ENCODE results near the gene SLC66A2. TPM values are rescaled to one million over a fixed set of nuclear protein-coding genes. Genes with fewer than 3 reads are reported as not detected.

The SLC66A2 gene
- total RNA-seq, 1 experiment from 2014 or later, result 13.0 TPM

DNA sequence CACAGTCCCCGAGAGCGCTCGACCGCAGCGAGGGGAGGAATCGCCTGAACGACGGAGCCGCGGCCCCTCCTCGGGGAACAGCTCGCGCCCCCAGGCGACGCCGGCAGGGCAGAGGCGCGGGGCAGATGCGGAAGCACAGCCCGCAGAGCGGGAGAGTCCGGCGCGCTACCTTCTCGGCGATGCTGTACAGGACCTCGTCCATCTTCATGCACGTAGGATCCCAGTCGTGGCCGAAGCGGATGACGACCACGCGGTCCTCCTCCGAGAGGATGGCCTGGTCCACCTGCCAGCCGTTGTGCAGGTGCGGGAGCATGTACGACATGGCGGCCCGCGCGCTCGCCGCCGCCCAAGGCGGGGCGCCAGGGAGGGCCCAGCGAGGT lies 36.6 kb upstream of the SLC66A2 start:
- H3K4me1 Mint-ChIP-seq, result peaks cover 24 to 26% of the 10 kb centered on the region in 2 experiments
- Histone ChIP-seq H4K5ac (ENCODE audit: insufficient read length, low read depth, low read length) (no peak overlapping the region), H3K4ac (ENCODE audit: low read depth, low read length) (no peak overlapping the region), H2BK15ac (ENCODE audit: low read depth, low read length) (no peak overlapping the region), H3K79me1 (ENCODE audit: insufficient read depth, low read depth, low read length, poor library complexity, severe bottlenecking) (peaks cover 3% of the 10 kb centered on the region), H4K91ac (ENCODE audit: insufficient read length, low read depth, low read length) (no peak overlapping the region), H2BK5ac (ENCODE audit: insufficient read length, low read length) (no peak overlapping the region), H3K18ac (ENCODE audit: insufficient read length, low read depth, low read length) (peak overlapping the region; percentile 90), H2BK12ac (ENCODE audit: insufficient read length, low read depth, low read length) (no peak overlapping the region), H3T11ph (ENCODE audit: low read length) (no peak overlapping the region), H3K79me2 (ENCODE audit: insufficient read depth, low read length) (peaks cover 41% of the 10 kb centered on the region), H2BK20ac (ENCODE audit: low read depth, low read length, poor library complexity, severe bottlenecking) (no peak overlapping the region), H2BK120ac (ENCODE audit: low read depth, low read length, poor library complexity, severe bottlenecking) (no peak overlapping the region), H3K4me2 (ENCODE audit: insufficient read depth, insufficient read length, low read length) (peak overlapping the region; percentile 39), H3K23ac (ENCODE audit: insufficient read length, low read depth, low read length) (no peak overlapping the region), H3K56ac (ENCODE audit: insufficient read length, low read depth, low read length) (no peak overlapping the region), H3K23me2 (ENCODE audit: insufficient read length, low read depth, low read length, poor library complexity, severe bottlenecking) (peaks cover 8% of the 10 kb centered on the region), H4K20me1 (ENCODE audit: control insufficient read depth, insufficient read depth, insufficient read length) (no peaks in the 10 kb centered on the region), H2AK5ac (ENCODE audit: insufficient read length, low read length) (no peak overlapping the region), H3K14ac (ENCODE audit: insufficient read depth, low read length) (peak overlapping the region; percentile 93; the same call in 1 of the 2 replicates), H3K9me3 (ENCODE audit: control insufficient read depth, low read depth, low read length) (no peaks in the 10 kb centered on the region), H3K27me3 (ENCODE audit: insufficient read depth, low read length) (no peaks in the 10 kb centered on the region), H3K4me1 (ENCODE audit: insufficient read depth, low read length) (no peaks in the 10 kb centered on the region; the same call in 1 of the 2 replicates), H3K9ac (ENCODE audit: extremely low read depth, insufficient read length, low read length) (peak overlapping the region; percentile 91), H3K27ac (ENCODE audit: insufficient read length, low read depth, low read length) (no peak overlapping the region), H2AFZ (ENCODE audit: low read length) (no peak overlapping the region), H4K8ac (replicated peaks; ENCODE audit: insufficient read length, low read depth, low read length) (no peak overlapping the region)
- H3K4me3 Mint-ChIP-seq, result peak overlapping the region; percentile 82 to 90
- peak; percentile 75 for DNase-seq
- H3K27ac Mint-ChIP-seq, result peak overlapping the region in 1 of 3 experiments; percentile 89; a peak in 2 of 7 replicates
- peak; percentile 44; the same call in 2 of the 3 replicates for TF ChIP-seq CTCF (conservative IDR thresholded peaks at IDR 0.05)
- no peaks in the 10 kb centered on the region for H3K27me3 Mint-ChIP-seq (ENCODE audit: low read depth)
- no peaks in the 10 kb centered on the region for H3K9me3 Mint-ChIP-seq
- H3K36me3 Mint-ChIP-seq (ENCODE audit: insufficient read depth in 1 of 3, low read depth in 3 of 3), result peaks cover 19 to 33% (median 22%) of the 10 kb centered on the region in 3 experiments
- no CpG with 5 or more reads among the region's 48 CpGs for WGBS (ENCODE audit: extremely low coverage, insufficient read length, low lambda C conversion rate)
